Spleen (tissue), 11 donors: ENCODE data around the gene MISFA. TPM values are rescaled to one million over a fixed set of nuclear protein-coding genes. Genes with fewer than 3 reads are reported as not detected.
"Not testable (repeated sequence)": the region's sequence is repeated elsewhere in the genome, so short reads cannot be mapped to it uniquely, and the experiment has no call there.

Experiments used
- DNase-seq: peaks from one replicate; pipeline ENCODE4 v3.0.0-alpha.2; 2020
- H3K27ac ChIP-seq, 8 donors: fragments of 200-600 bp; sonication (generic) in 7 of 8; 1 replicate in 4 of 8; 2 replicates in 4 of 8; pipeline versions ENCODE4 v1.5.0 to v1.8.0; 2016 to 2021; ENCODE audit warnings: inconsistent platforms in 4 of 8, mild to moderate bottlenecking in 4 of 8, moderate library complexity in 1 of 8
- H3K27me3 ChIP-seq, 7 donors: fragments of 200-600 bp; sonication (generic) in 6 of 7; replicated peaks in 1 of 7; 1 replicate in 4 of 7; 2 replicates in 3 of 7; pipeline versions ENCODE4 v1.5.0 to v1.8.0; 2016 to 2021; ENCODE audit warnings: inconsistent platforms in 3 of 7, mild to moderate bottlenecking in 1 of 7
- H3K36me3 ChIP-seq, 6 donors: fragments of 200-600 bp; sonication (generic) in 5 of 6; 1 replicate in 4 of 6; 2 replicates in 2 of 6; pipeline versions ENCODE4 v1.5.0 to v1.8.0; 2016 to 2021; ENCODE audit warnings: inconsistent platforms in 2 of 6
- H3K4me1 ChIP-seq, 6 donors: fragments of 200-600 bp; sonication (generic) in 5 of 6; 1 replicate in 3 of 6; 2 replicates in 3 of 6; pipeline versions ENCODE4 v1.5.0 to v1.8.0; 2016 to 2021; ENCODE audit warnings: inconsistent platforms in 3 of 6
- H3K4me3 ChIP-seq, 8 donors: fragments of 200-600 bp; sonication (generic) in 7 of 8; 1 replicate in 4 of 8; 2 replicates in 4 of 8; pipeline versions ENCODE4 v1.5.0 to v1.8.0; 2016 to 2021; ENCODE audit warnings: inconsistent platforms in 4 of 8, mild to moderate bottlenecking in 4 of 8, moderate library complexity in 2 of 8
- H3K9me3 ChIP-seq, 8 donors: fragments of 200-600 bp; sonication (generic) in 7 of 8; 1 replicate in 4 of 8; 2 replicates in 4 of 8; pipeline versions ENCODE4 v1.5.0 to v1.8.0; 2016 to 2021; ENCODE audit warnings: inconsistent platforms in 4 of 8
- CTCF ChIP-seq, 11 experiments: fragments of 200-600 bp in 7 of 11; fragments of 450-650 bp in 4 of 11; sonication (generic) in 4 of 11; IDR thresholded peaks in 8 of 11; conservative IDR thresholded peaks in 3 of 11; 1 replicate in 7 of 11; 2 replicates in 4 of 11; pipeline versions ENCODE4 v1.4.0 to v1.8.0; 2016 to 2021; ENCODE audit warnings: antibody characterized with exemption in 11 of 11, inconsistent platforms in 4 of 11, mild to moderate bottlenecking in 1 of 11
- POLR2A ChIP-seq, 3 donors: fragments of 450-650 bp; IDR thresholded peaks; one replicate each; pipeline ENCODE4 v1.5.1; 2017; ENCODE audit warnings: antibody characterized with exemption in 3 of 3, mild to moderate bottlenecking in 1 of 3
- POLR2AphosphoS5 ChIP-seq, 3 donors: sonication (generic); formaldehyde crosslinking; IDR thresholded peaks; one replicate each; pipeline ENCODE4 v1.5.1; 2017; ENCODE audit warnings: antibody characterized with exemption in 3 of 3
- WGBS, 5 donors: extraction: QIAGEN DNeasy Blood & Tissue Kit in 3 of 5; methylation state at CpG; one replicate each; pipeline versions ENCODE4 v1.1.5 to v1.1.7; 2013 to 2018; 5-methylcytosine and 5-hydroxymethylcytosine counted together
- intact Hi-C: fragments of 100-400 bp; cut with DNase I; formaldehyde crosslinking; loops from one replicate; pipeline ENCODE4 v1.15.0; 2023; ENCODE audit warnings: low total_unique reads
- polyA plus RNA-seq, 3 donors: library from polyadenylated mRNA; stranded (reverse); fragments of 200-250 nt; gene quantifications; one replicate each; pipeline ENCODE4 v1.2.1, GENCODE V29; 2013
- total RNA-seq, 7 donors: library from RNA; depleted of rRNA in 3 of 7; stranded (reverse); fragments of >200 nt in 3 of 7; fragmentation: NEBNext Ultra II Directional in 4 of 7; extraction: Animal tissue kit (Norgen Biotek cat#: 25700) in 4 of 7; gene quantifications; one replicate each; pipeline versions ENCODE4 v1.1.0 to v1.2.1, GENCODE V29; 2016 to 2021
- donor health status: healthy with polysubstance abuse.
- donor health status: DM: no; HTN: no; CAD: no; lungs with moderate emphysema.
- donor health status: DM: no; HTN: no; CAD: no.
- donor health status: Bipolar disorder and iron deficiency.
- donor health status: healthy.
- donor health status: DM: no; HTN: no; CAD: no.
- donor health status: DM: yes; HTN: yes; CAD: no.

Gene MISFA
- total and polyA plus RNA-seq, 10 donors = 0.83 to 4.4 (median 1.8) TPM; not detected in 1

- Histone ChIP-seq H3K36me3 (peaks cover 0 to 6% (median 0%) of the 10 kb centered on the region in 6 donors), H3K4me1 (peaks cover 13 to 60% (median 33%) of the 10 kb centered on the region in 6 donors), H3K27me3 (no peaks in the 10 kb centered on the region), H3K4me3 (peak overlapping the region; percentile 70 to 98 (median 90)), H3K27ac (peak overlapping the region; percentile 92 to 97 (median 95)), H3K9me3 (no peaks in the 10 kb centered on the region)
- DNase-seq = no peak
- intact Hi-C loops = loop anchor here (10.0 kb wide), 1 partner anchor 61 kb away; the partner anchor contains the start of gene TMEM86A
- TF ChIP-seq POLR2AphosphoS5 (IDR thresholded peaks at IDR 0.05) (no peak), CTCF (IDR thresholded peaks at IDR 0.05 in 8 of 11, conservative IDR thresholded peaks at IDR 0.05 in 3 of 11) (no peak), POLR2A (IDR thresholded peaks at IDR 0.05) (no peak)
- 8 to 11% (median 10%) methylated on average over 31 of the region's 31 CpGs for WGBS, 5 donors
Measured at GRCh38 chr11:18633256-18634139, 33.9 kb downstream of the MISFA start.

- intact Hi-C loops = loop anchor here (10.0 kb wide), 1 partner anchor 60 kb away; the partner anchor contains the start of gene TMEM86A
- Histone ChIP-seq H3K9me3 (no peaks in the 10 kb centered on the region), H3K27ac (peak within 1 kb of the TSS; percentile 92 to 97 (median 95)), H3K36me3 (peaks cover 0 to 6% (median 0%) of the 10 kb centered on the region in 6 donors), H3K27me3 (no peaks in the 10 kb centered on the region), H3K4me3 (peak within 1 kb of the TSS; percentile 70 to 98 (median 90)), H3K4me1 (peaks cover 13 to 51% (median 33%) of the 10 kb centered on the region in 6 donors)
- peak; percentile 100 for DNase-seq
- TF ChIP-seq POLR2AphosphoS5 (IDR thresholded peaks at IDR 0.05) (peak; percentile 97 to 98 (median 98)), POLR2A (IDR thresholded peaks at IDR 0.05) (peak; percentile 12 to 73 (median 62)), CTCF (IDR thresholded peaks at IDR 0.05 in 8 of 11, conservative IDR thresholded peaks at IDR 0.05 in 3 of 11) (peak in 3 of 11 experiments; percentile 33 to 60 (median 54))
- 0% methylated on average over 39 to 60 of the region's 60 CpGs for WGBS, 5 donors
Measured at GRCh38 chr11:18634140-18635032, 34.8 kb downstream of the MISFA start, which contains the start of gene SPTY2D1. TSS of gene SPTY2D1 (minus strand) at chr11:18634342. CDS start at chr11:18634257, 85 bp downstream.

- WGBS, 5 donors = 42 to 68% (median 59%) methylated on average over 1 of the region's 1 CpG
- DNase-seq = no peak
- intact Hi-C loops = no loop called here
- Histone ChIP-seq H3K9me3 (no peaks in the 10 kb centered on the region), H3K36me3 (no peaks in the 10 kb centered on the region), H3K4me1 (no peaks in the 10 kb centered on the region), H3K4me3 (no peak overlapping the region), H3K27me3 (peaks cover 0 to 10% (median 0%) of the 10 kb centered on the region in 7 donors), H3K27ac (no peak overlapping the region)
- TF ChIP-seq POLR2A (IDR thresholded peaks at IDR 0.05) (no peak), CTCF (IDR thresholded peaks at IDR 0.05 in 8 of 11, conservative IDR thresholded peaks at IDR 0.05 in 3 of 11) (no peak), POLR2AphosphoS5 (IDR thresholded peaks at IDR 0.05) (no peak)
Measured at GRCh38 chr11:18641677-18642076, 42.1 kb downstream of the MISFA start.

- DNase-seq, H3K27me3 ChIP-seq, H3K9me3 ChIP-seq, H3K27ac ChIP-seq, intact Hi-C loops, H3K4me1 ChIP-seq, H3K36me3 ChIP-seq, H3K4me3 ChIP-seq: not testable (repeated sequence)
- 73 to 93% (median 78%) methylated on average over 4 of the region's 4 CpGs for WGBS, 5 donors
Measured at GRCh38 chr11:18643034-18643433, 43.4 kb downstream of the MISFA start.
